ENCODE measurements around the gene FAAP100.

GRCh38 chr17:81528384-81528650 lies 23.8 kb downstream of the FAAP100 start:
- no peak for TF ChIP-seq CTCF (IDR thresholded peaks at IDR 0.05; ENCODE audit: insufficient read depth, low read length)
- TF ChIP-seq POLR2AphosphoS5 (IDR thresholded peaks at IDR 0.05; ENCODE audit: low read depth) = no peak
- TF ChIP-seq REST (IDR thresholded peaks at IDR 0.05; ENCODE audit: insufficient replicate concordance, low read depth) = no peak
- no peak for TF ChIP-seq GABPA (IDR thresholded peaks at IDR 0.05; ENCODE audit: low read depth)

Data from HL-60 (cell line).